SH-SY5Y (cell line): Measurements from ENCODE around the gene PRDM16.

ENCODE experiments used
- GATA2 ChIP-seq: IDR thresholded peaks from 2 replicates; pipeline ENCODE4 v1.6.1; 2011; ENCODE audit warnings: mild to moderate bottlenecking, low read depth, low read length
- GATA3 ChIP-seq: IDR thresholded peaks from 2 replicates; pipeline ENCODE4 v1.6.1; 2011; ENCODE audit warnings: low read depth, mild to moderate bottlenecking, low read length, moderate library complexity

DNA sequence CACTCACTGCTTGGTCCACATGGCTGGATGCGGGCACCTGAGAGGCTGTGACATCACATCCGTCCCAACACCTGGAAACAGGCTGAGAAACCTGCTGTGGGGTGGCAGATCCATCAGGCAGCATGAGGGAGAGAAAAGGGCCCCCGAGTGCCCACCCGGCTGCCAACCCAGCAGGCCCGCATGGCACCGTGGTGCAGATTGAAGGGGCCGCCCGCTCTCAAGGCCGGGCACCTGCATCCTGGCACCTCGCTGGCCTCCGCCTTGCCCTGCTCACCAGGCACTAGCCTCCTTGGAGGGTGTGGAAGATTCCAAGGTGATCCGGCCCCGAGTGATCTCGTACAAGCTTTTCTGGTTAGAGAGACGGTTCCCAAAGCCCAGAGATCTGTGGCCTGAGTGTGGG, 110.5 kb downstream of the PRDM16 start:
- TF ChIP-seq GATA2 (no peak), GATA3 (no peak)
